Sigmoid colon (tissue), 4 donors: ENCODE data around the gene HPS6.

Experiments
- CTCF ChIP-seq, 4 experiments: fragments of 450-650 bp in 3 of 4; fragments of 200-600 bp in 1 of 4; IDR thresholded peaks; one replicate each; pipeline ENCODE4 v1.5.1; 2016 to 2019; ENCODE audit warnings: antibody characterized with exemption in 4 of 4, mild to moderate bottlenecking in 3 of 4, moderate library complexity in 2 of 4
- EP300 ChIP-seq, 4 donors: sonication (generic); formaldehyde crosslinking; IDR thresholded peaks; one replicate each; pipeline ENCODE4 v1.6.1; 2017; ENCODE audit warnings: antibody characterized with exemption in 4 of 4
- POLR2A ChIP-seq, 2 donors: fragments of 450-650 bp; IDR thresholded peaks; one replicate each; pipeline ENCODE4 v1.6.1; 2016; ENCODE audit warnings: antibody characterized with exemption in 2 of 2, mild to moderate bottlenecking in 2 of 2, moderate library complexity in 2 of 2
- POLR2AphosphoS5 ChIP-seq, 4 donors: sonication (generic); formaldehyde crosslinking; IDR thresholded peaks; one replicate each; pipeline ENCODE4 v1.6.1; 2017; ENCODE audit warnings: antibody characterized with exemption in 4 of 4

DNA sequence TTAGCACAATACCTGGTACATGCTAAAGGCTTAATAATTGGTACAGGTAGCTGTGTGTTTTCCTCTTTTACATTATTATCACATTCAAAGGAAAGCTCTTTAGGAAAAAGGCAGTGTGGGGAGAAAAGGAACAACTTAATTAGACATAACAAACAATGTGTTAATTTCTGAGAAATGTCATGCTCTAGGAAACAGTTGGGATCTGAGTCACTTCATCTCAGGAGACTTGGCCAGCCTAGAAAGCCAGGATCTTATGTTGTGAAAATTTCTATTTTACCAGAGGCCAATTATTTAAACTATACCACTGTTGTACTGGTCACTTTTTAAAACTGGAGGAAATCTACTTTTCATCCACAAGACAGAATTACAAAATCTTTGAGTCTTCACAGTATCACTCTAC, 48.7 kb upstream of the HPS6 start:
- TF ChIP-seq CTCF (IDR thresholded peaks at IDR 0.05) (no peak), POLR2A (IDR thresholded peaks at IDR 0.05) (no peak), EP300 (IDR thresholded peaks at IDR 0.05) (no peak), POLR2AphosphoS5 (IDR thresholded peaks at IDR 0.05) (no peak)
